ENCODE data around the gene AMBRA1.

AMBRA1 gene

GRCh38 chr11:46541593-46542371 lies 52.0 kb downstream of the AMBRA1 start:
- H3K4me3 ChIP-seq (ENCODE audit: low read depth in 1 of 2, low read length in 2 of 2): no peak overlapping the region
- no peak overlapping the region for H3K9ac ChIP-seq (ENCODE audit: low read length)
- H3K4me1 ChIP-seq (ENCODE audit: insufficient read depth, low read length): no peaks in the 10 kb centered on the region
- no peaks in the 10 kb centered on the region for H3K9me3 ChIP-seq (ENCODE audit: low read length)
- peaks cover 61% of the 10 kb centered on the region for H3K36me3 ChIP-seq (ENCODE audit: insufficient read depth, low read length)
- no peak overlapping the region for H3K27ac ChIP-seq (ENCODE audit: low read depth, low read length)
- no peaks in the 10 kb centered on the region for H3K27me3 ChIP-seq (ENCODE audit: control insufficient read depth in 1 of 2, insufficient read depth in 2 of 2, low read length in 2 of 2)

DNA sequence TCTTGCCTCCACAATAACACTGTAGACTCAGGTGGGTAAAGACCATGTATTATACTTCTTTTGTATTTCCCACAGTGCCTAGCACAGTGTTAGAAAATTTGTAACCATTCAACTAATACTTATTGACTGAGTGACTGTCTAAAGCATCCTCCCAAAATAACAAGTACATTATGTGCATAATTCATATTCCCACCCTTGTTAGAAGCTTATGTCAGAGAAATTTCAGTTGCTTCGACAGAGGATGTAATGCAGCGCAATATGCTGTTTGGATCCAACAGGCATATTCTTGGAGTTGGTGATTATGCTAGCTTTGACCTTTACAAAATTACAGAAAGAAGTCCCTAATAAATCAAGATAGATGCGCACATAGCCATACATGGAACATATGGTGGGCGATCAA lies 53.0 kb downstream of the AMBRA1 start:
- Histone ChIP-seq H3K27ac (ENCODE audit: low read depth, low read length) (no peak overlapping the region), H3K36me3 (ENCODE audit: insufficient read depth, low read length) (peaks cover 54% of the 10 kb centered on the region), H3K9me3 (ENCODE audit: low read length) (no peaks in the 10 kb centered on the region), H3K4me1 (ENCODE audit: insufficient read depth, low read length) (no peaks in the 10 kb centered on the region), H3K27me3 (ENCODE audit: control insufficient read depth in 1 of 2, insufficient read depth in 2 of 2, low read length in 2 of 2) (no peaks in the 10 kb centered on the region), H3K4me3 (ENCODE audit: low read depth in 1 of 2, low read length in 2 of 2) (no peak overlapping the region), H3K9ac (ENCODE audit: low read length) (no peak overlapping the region)

DNA sequence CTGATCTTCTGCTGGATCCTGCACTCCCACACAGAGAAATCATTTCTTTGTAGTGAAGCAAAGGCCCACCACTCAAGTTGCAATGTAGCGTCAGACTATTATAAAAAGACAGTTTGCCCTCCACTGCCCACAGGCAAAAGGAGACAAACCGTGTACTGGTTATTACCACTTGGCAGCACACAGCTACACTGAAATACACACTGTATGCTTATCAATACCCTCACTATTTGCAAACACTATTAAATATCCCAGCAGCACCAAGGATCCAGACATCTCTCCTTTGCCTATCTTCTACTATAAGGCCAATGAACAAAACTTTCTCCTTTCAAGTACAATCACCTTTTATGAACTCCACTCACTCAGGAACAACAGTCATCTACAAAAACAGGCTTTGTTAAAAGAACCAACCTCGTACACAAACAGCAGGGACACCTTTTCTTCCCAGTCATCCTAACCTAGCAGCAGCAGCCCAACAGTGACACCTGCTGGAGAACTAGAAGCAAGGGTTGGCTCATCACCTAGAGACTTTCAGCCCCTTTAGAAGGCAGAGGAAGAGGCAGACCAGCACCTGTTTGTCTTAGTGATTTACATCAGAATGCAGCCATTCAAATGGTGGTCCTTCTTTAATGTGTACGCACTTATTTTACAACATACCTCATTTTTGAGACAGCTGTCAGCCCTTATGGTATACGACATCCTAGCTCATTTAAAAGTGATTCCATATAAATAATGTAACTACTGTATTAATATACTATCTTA lies 56.1 kb downstream of the AMBRA1 start:
- no peaks in the 10 kb centered on the region for H3K4me1 ChIP-seq (ENCODE audit: insufficient read depth, low read length)
- H3K9me3 ChIP-seq (ENCODE audit: low read length): no peaks in the 10 kb centered on the region
- no peak overlapping the region for H3K4me3 ChIP-seq (ENCODE audit: low read depth in 1 of 2, low read length in 2 of 2)
- no peak overlapping the region for H3K27ac ChIP-seq (ENCODE audit: low read depth, low read length)
- no peaks in the 10 kb centered on the region for H3K27me3 ChIP-seq (ENCODE audit: control insufficient read depth in 1 of 2, insufficient read depth in 2 of 2, low read length in 2 of 2)
- H3K9ac ChIP-seq (ENCODE audit: low read length): no peak overlapping the region
- H3K36me3 ChIP-seq (ENCODE audit: insufficient read depth, low read length): peaks cover 27% of the 10 kb centered on the region

GRCh38 chr11:46537121-46537520 lies 56.7 kb downstream of the AMBRA1 start:
- H3K27ac ChIP-seq (ENCODE audit: low read depth, low read length): no peak overlapping the region
- no peak overlapping the region for H3K4me3 ChIP-seq (ENCODE audit: low read depth in 1 of 2, low read length in 2 of 2)
- no peaks in the 10 kb centered on the region for H3K4me1 ChIP-seq (ENCODE audit: insufficient read depth, low read length)
- peaks cover 21% of the 10 kb centered on the region for H3K36me3 ChIP-seq (ENCODE audit: insufficient read depth, low read length)
- H3K9ac ChIP-seq (ENCODE audit: low read length): no peak overlapping the region
- H3K9me3 ChIP-seq (ENCODE audit: low read length): no peaks in the 10 kb centered on the region
- H3K27me3 ChIP-seq (ENCODE audit: control insufficient read depth in 1 of 2, insufficient read depth in 2 of 2, low read length in 2 of 2): no peaks in the 10 kb centered on the region

DNA sequence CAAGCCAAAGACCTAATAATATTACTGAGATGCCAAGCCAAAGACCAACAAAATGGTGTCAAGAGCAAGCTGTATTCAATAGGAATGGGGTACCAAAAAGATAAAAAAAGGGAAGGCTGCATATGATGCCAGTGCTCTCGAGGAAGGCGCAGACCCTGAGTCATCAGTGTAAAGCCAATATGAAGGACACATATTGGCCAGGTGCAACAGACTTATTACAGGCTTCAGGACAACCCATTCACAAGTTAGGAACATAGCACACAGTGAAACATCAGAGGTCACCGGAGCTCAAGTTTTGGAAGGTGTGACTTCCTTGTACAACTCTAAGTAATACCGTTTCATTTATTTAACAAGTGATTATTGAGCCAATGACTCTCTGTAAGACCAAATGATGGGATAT lies 58.1 kb downstream of the AMBRA1 start:
- no peak overlapping the region for H3K27ac ChIP-seq (ENCODE audit: low read depth, low read length)
- no peaks in the 10 kb centered on the region for H3K9me3 ChIP-seq (ENCODE audit: low read length)
- no peaks in the 10 kb centered on the region for H3K4me1 ChIP-seq (ENCODE audit: insufficient read depth, low read length)
- peaks cover 13% of the 10 kb centered on the region for H3K36me3 ChIP-seq (ENCODE audit: insufficient read depth, low read length)
- H3K27me3 ChIP-seq (ENCODE audit: control insufficient read depth in 1 of 2, insufficient read depth in 2 of 2, low read length in 2 of 2): no peaks in the 10 kb centered on the region
- H3K4me3 ChIP-seq (ENCODE audit: low read depth in 1 of 2, low read length in 2 of 2): no peak overlapping the region
- no peak overlapping the region for H3K9ac ChIP-seq (ENCODE audit: low read length)

DNA sequence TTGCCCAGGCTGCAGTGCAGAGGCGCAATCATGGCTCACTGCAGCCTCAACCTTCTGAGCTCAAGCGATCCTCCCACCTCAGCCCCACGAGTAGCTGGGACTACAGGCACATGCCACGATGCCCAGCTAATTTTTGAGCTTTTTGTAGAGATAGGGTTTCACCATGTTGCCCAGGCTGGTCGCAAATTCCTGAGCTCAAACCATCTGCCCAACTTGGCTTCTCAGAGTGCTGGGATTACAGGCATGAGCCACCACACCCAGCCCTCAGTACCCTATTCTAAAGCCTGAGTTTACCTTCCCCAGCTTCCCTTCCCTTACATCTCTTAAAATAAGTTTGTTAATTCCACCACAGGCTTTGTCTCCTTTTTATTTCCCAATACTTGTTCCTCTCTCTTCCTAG lies 59.1 kb downstream of the AMBRA1 start:
- Histone ChIP-seq H3K4me3 (ENCODE audit: low read depth in 1 of 2, low read length in 2 of 2) (no peak overlapping the region), H3K9ac (ENCODE audit: low read length) (no peak overlapping the region), H3K9me3 (ENCODE audit: low read length) (no peaks in the 10 kb centered on the region), H3K36me3 (ENCODE audit: insufficient read depth, low read length) (peaks cover 4% of the 10 kb centered on the region), H3K27me3 (ENCODE audit: control insufficient read depth in 1 of 2, insufficient read depth in 2 of 2, low read length in 2 of 2) (no peaks in the 10 kb centered on the region), H3K4me1 (ENCODE audit: insufficient read depth, low read length) (no peaks in the 10 kb centered on the region), H3K27ac (ENCODE audit: low read depth, low read length) (no peak overlapping the region)

DNA sequence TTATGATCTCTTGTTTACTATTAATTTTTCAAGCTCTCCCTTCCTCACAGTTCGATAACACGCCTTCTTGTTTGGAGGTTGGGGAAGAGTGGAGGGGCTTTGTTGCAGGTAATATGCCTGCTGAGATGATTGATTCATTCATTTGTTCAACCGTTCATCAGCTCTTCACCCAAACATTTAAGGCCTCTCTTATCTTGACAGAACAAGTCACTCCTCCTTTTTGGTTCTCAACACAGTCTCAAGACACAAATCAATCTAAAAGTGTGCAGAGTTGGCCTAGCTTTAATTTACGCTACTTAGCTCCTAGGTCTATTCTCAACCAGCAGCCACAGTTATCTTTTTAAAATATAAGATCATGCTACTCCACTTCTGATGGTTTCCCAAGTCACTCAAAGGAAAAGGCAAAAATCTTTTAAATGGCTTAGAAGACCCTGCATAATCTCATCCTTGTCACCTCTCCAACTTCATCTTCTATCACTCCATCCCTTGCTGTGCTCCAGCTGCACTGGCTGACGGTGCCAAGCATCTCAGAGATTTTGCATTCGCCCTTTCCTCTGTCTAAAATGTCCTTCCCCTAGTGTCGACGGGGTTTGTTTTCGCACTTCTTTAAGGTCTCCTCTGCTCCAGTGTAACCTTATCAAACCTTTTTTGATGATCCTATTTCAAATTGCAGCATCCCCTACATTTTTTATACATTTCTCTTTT lies 60.3 kb downstream of the AMBRA1 start:
- no peaks in the 10 kb centered on the region for H3K4me1 ChIP-seq (ENCODE audit: insufficient read depth, low read length)
- no peaks in the 10 kb centered on the region for H3K9me3 ChIP-seq (ENCODE audit: low read length)
- H3K4me3 ChIP-seq (ENCODE audit: low read depth in 1 of 2, low read length in 2 of 2): no peak overlapping the region
- H3K9ac ChIP-seq (ENCODE audit: low read length): no peak overlapping the region
- no peaks in the 10 kb centered on the region for H3K27me3 ChIP-seq (ENCODE audit: control insufficient read depth in 1 of 2, insufficient read depth in 2 of 2, low read length in 2 of 2)
- no peak overlapping the region for H3K27ac ChIP-seq (ENCODE audit: low read depth, low read length)
- no peaks in the 10 kb centered on the region for H3K36me3 ChIP-seq (ENCODE audit: insufficient read depth, low read length)

GRCh38 chr11:46529928-46530574 lies 63.8 kb downstream of the AMBRA1 start:
- H3K27me3 ChIP-seq (ENCODE audit: control insufficient read depth in 1 of 2, insufficient read depth in 2 of 2, low read length in 2 of 2): no peaks in the 10 kb centered on the region
- no peak overlapping the region for H3K27ac ChIP-seq (ENCODE audit: low read depth, low read length)
- H3K9me3 ChIP-seq (ENCODE audit: low read length): no peaks in the 10 kb centered on the region

GRCh38 chr11:46529095-46529905 lies 64.5 kb downstream of the AMBRA1 start:
- no peaks in the 10 kb centered on the region for H3K27me3 ChIP-seq (ENCODE audit: control insufficient read depth in 1 of 2, insufficient read depth in 2 of 2, low read length in 2 of 2)

More at GRCh38 chr11:46529928-46530574, 63.8 kb downstream of the AMBRA1 start:
- Histone ChIP-seq H3K9ac (ENCODE audit: low read length) (no peak overlapping the region), H3K4me3 (ENCODE audit: low read depth in 1 of 2, low read length in 2 of 2) (no peak overlapping the region), H3K4me1 (ENCODE audit: insufficient read depth, low read length) (no peaks in the 10 kb centered on the region), H3K36me3 (ENCODE audit: insufficient read depth, low read length) (no peaks in the 10 kb centered on the region)

GRCh38 chr11:46528445-46529094 lies 65.3 kb downstream of the AMBRA1 start:
- no peaks in the 10 kb centered on the region for H3K27me3 ChIP-seq (ENCODE audit: control insufficient read depth in 1 of 2, insufficient read depth in 2 of 2, low read length in 2 of 2)
- H3K36me3 ChIP-seq (ENCODE audit: insufficient read depth, low read length): no peaks in the 10 kb centered on the region
- H3K9me3 ChIP-seq (ENCODE audit: low read length): no peaks in the 10 kb centered on the region
- no peak overlapping the region for H3K9ac ChIP-seq (ENCODE audit: low read length)
- no peak overlapping the region for H3K27ac ChIP-seq (ENCODE audit: low read depth, low read length)
- no peaks in the 10 kb centered on the region for H3K4me1 ChIP-seq (ENCODE audit: insufficient read depth, low read length)
- H3K4me3 ChIP-seq (ENCODE audit: low read depth in 1 of 2, low read length in 2 of 2): no peak overlapping the region

More at GRCh38 chr11:46529095-46529905, 64.5 kb downstream of the AMBRA1 start:
- no peaks in the 10 kb centered on the region for H3K9me3 ChIP-seq (ENCODE audit: low read length)
- H3K4me3 ChIP-seq (ENCODE audit: low read depth in 1 of 2, low read length in 2 of 2): no peak overlapping the region
- no peaks in the 10 kb centered on the region for H3K36me3 ChIP-seq (ENCODE audit: insufficient read depth, low read length)
- H3K4me1 ChIP-seq (ENCODE audit: insufficient read depth, low read length): no peaks in the 10 kb centered on the region
- no peak overlapping the region for H3K27ac ChIP-seq (ENCODE audit: low read depth, low read length)
- no peak overlapping the region for H3K9ac ChIP-seq (ENCODE audit: low read length)

Measured in muscle layer of colon (tissue), 2 donors.